Measurements from ENCODE around the gene CNN1.

GRCh38 chr19:11534538-11534937 lies 4.1 kb upstream of the CNN1 start:
- TF ChIP-seq POLR2A (IDR thresholded peaks at IDR 0.05; ENCODE audit: low read depth, low read length) (no peak), MXI1 (IDR thresholded peaks at IDR 0.05; ENCODE audit: borderline replicate concordance, low read depth, low read length) (no peak), RCOR1 (IDR thresholded peaks at IDR 0.05; ENCODE audit: insufficient replicate concordance, low read length) (no peak), RFX5 (IDR thresholded peaks at IDR 0.05; ENCODE audit: low read depth, low read length) (no peak)

Data from IMR-90 (cell line).